Neuronal stem cell (in vitro differentiated cells): Measurements from ENCODE around the gene PCSK7.
"Not testable (repeated sequence)": the region's sequence is repeated elsewhere in the genome, so short reads cannot be mapped to it uniquely, and the experiment has no call there.

Experiments
- DNase-seq: peaks from one replicate; pipeline ENCODE4 v3.0.0-alpha.2; 2013; ENCODE audit warnings: low spot score
- H2AFZ ChIP-seq: one replicate; pipeline ENCODE4 v1.6.1; 2013; ENCODE audit warnings: mild to moderate bottlenecking, low read length, inconsistent platforms
- H2AK5ac ChIP-seq: 2 replicates; pipeline ENCODE4 v1.6.1; 2013; ENCODE audit warnings: low read depth, mild to moderate bottlenecking, inconsistent platforms, low read length, moderate library complexity, mixed read lengths
- H2BK120ac ChIP-seq: 2 replicates; pipeline ENCODE4 v1.6.1; 2013; ENCODE audit warnings: low read depth, mild to moderate bottlenecking, inconsistent platforms, low read length, moderate library complexity, mixed read lengths
- H2BK12ac ChIP-seq: one replicate; pipeline ENCODE4 v1.6.1; 2013; ENCODE audit warnings: low read length, inconsistent platforms
- H2BK15ac ChIP-seq: 2 replicates; pipeline ENCODE4 v1.6.1; 2013; ENCODE audit warnings: mild to moderate bottlenecking, low read length, inconsistent platforms, mixed read lengths
- H2BK5ac ChIP-seq: one replicate; pipeline ENCODE4 v1.6.1; 2013; ENCODE audit warnings: inconsistent platforms, mild to moderate bottlenecking, low read length, moderate library complexity
- H3K14ac ChIP-seq: one replicate; pipeline ENCODE4 v1.6.1; 2013; ENCODE audit warnings: low read length, inconsistent platforms
- H3K18ac ChIP-seq: 2 replicates; pipeline ENCODE4 v1.6.1; 2013; ENCODE audit warnings: low read length, inconsistent platforms
- H3K23ac ChIP-seq: 2 replicates; pipeline ENCODE4 v1.6.1; 2013; ENCODE audit warnings: low read depth, mild to moderate bottlenecking, mixed read lengths, low read length, inconsistent platforms; ENCODE audit not compliant: poor library complexity
- H3K27ac ChIP-seq: replicated peaks from 3 replicates; pipeline ENCODE4 v1.5.1; 2013; ENCODE audit warnings: low read length, inconsistent platforms
- H3K27me3 ChIP-seq, 3 experiments: 2 replicates each; pipeline ENCODE4 v1.6.1; 2013; ENCODE audit warnings: low read length in 3 of 3, mild to moderate bottlenecking in 2 of 3, inconsistent platforms in 1 of 3, low read depth in 1 of 3, mixed read lengths in 1 of 3, moderate library complexity in 1 of 3; ENCODE audit not compliant: control insufficient read depth in 3 of 3, insufficient read depth in 3 of 3
- H3K36me3 ChIP-seq, 2 donors: replicated peaks in 1 of 2; 2 replicates each; pipeline ENCODE4 v1.6.1; 2013; ENCODE audit warnings: low read length in 2 of 2; ENCODE audit not compliant: control insufficient read depth in 2 of 2, insufficient read depth in 2 of 2
- H3K4ac ChIP-seq: 2 replicates; pipeline ENCODE4 v1.6.1; 2013; ENCODE audit warnings: inconsistent platforms, mild to moderate bottlenecking, low read length, moderate library complexity
- H3K4me1 ChIP-seq, 2 donors: 1 replicate in 1 of 2; 2 replicates in 1 of 2; pipeline ENCODE4 v1.6.1; 2013; ENCODE audit warnings: low read length in 2 of 2, low read depth in 1 of 2; ENCODE audit not compliant: control insufficient read depth in 2 of 2, insufficient read depth in 1 of 2
- H3K4me2 ChIP-seq: one replicate; pipeline ENCODE4 v1.6.1; 2013; ENCODE audit warnings: mild to moderate bottlenecking, low read length, inconsistent platforms; ENCODE audit not compliant: insufficient read depth, poor library complexity, severe bottlenecking
- H3K4me3 ChIP-seq, 2 donors: 2 replicates each; pipeline ENCODE4 v1.5.1; 2013; ENCODE audit warnings: low read length in 2 of 2, mild to moderate bottlenecking in 2 of 2, inconsistent platforms in 1 of 2, moderate library complexity in 1 of 2
- H3K79me1 ChIP-seq: one replicate; pipeline ENCODE4 v1.6.1; 2013; ENCODE audit warnings: low read depth, mild to moderate bottlenecking, inconsistent platforms, low read length, moderate library complexity
- H3K9ac ChIP-seq: one replicate; pipeline ENCODE4 v1.6.1; 2013; ENCODE audit warnings: mild to moderate bottlenecking, low read depth, low read length, inconsistent platforms; ENCODE audit not compliant: poor library complexity
- H3K9me3 ChIP-seq, 2 donors: replicated peaks in 1 of 2; 2 replicates each; pipeline versions ENCODE3 to v1.6.1; 2013; ENCODE audit warnings: low read length in 2 of 2, mild to moderate bottlenecking in 2 of 2, inconsistent platforms in 1 of 2, low read depth in 1 of 2, mixed read lengths in 1 of 2, moderate library complexity in 1 of 2; ENCODE audit not compliant: control insufficient read depth in 2 of 2, insufficient read depth in 1 of 2
- H4K8ac ChIP-seq: one replicate; pipeline ENCODE4 v1.6.1; 2013; ENCODE audit warnings: low read depth, mild to moderate bottlenecking, inconsistent platforms, low read length, moderate library complexity
- H4K91ac ChIP-seq: one replicate; pipeline ENCODE4 v1.6.1; 2013; ENCODE audit warnings: low read length, low read depth, mild to moderate bottlenecking, inconsistent platforms; ENCODE audit not compliant: poor library complexity
- WGBS, 2 donors: extraction: QIAGEN DNeasy Blood & Tissue Kit; methylation state at CpG; one replicate each; pipeline ENCODE4 v1.1.7; 2013; ENCODE audit warnings: missing lambda C conversion rate in 2 of 2, mixed read lengths in 1 of 2; ENCODE audit not compliant: insufficient read length in 2 of 2, insufficient replicate concordance in 1 of 2; ENCODE audit errors: extremely low coverage in 2 of 2; 5-methylcytosine and 5-hydroxymethylcytosine counted together

The PCSK7 gene

DNA sequence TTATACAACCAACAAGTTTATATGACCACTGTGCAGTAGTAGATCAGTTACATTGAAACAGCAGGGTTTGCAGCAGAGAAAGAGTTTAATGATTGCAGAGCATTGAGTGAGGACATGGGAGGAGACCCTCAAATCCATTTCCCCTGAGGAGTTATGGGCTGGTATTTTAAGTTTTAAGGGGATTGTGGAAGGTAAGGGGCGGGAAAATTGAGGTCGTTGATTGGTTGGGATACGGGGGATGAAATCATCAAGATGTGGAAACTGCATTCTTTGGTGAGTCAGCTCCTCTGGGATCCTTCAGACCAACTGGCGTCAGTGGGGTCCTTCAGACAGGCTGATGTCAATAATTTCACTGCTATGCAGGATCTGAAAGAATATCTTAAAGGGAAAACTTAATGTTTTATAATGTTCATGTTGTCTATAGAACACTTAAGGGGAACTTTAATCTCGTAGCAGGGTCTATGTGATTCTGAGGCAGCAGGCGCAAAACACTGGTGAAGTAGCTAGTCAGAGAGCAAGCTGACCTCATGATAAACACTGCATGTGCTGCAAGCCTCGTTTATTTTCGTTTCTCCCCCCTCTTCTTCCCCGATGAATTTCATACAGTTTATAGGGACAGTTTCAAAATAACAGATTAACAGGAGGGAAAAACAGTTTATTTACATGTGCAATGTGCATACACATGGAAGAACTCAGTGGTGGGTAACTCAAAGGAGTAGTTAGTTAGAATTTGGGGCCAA, 41.8 kb upstream of the PCSK7 start:
- H3K36me3 ChIP-seq, result peaks cover 2 to 60% of the 10 kb centered on the region in 2 donors
- no peaks in the 10 kb centered on the region for H3K4me1 ChIP-seq
- no peak overlapping the region for H3K4me2 ChIP-seq
- DNase-seq, result no peak
- WGBS, 2 donors, result 100% methylated on average over 3 of the region's 9 CpGs; no CpG with 5 or more reads in 1 of the 2 donors
- no peak overlapping the region for H3K14ac ChIP-seq
- H3K9ac ChIP-seq, result no peak overlapping the region
- no peak overlapping the region for H2BK12ac ChIP-seq
- H4K91ac ChIP-seq, result no peak overlapping the region
- no peak overlapping the region for H3K4ac ChIP-seq
- no peak overlapping the region for H3K4me3 ChIP-seq
- H2AFZ ChIP-seq, result no peak overlapping the region
- no peak overlapping the region for H4K8ac ChIP-seq
- H3K27ac ChIP-seq, result no peak overlapping the region
- no peak overlapping the region for H2BK15ac ChIP-seq
- H3K27me3 ChIP-seq, result no peaks in the 10 kb centered on the region
- no peak overlapping the region for H2BK120ac ChIP-seq
- no peak overlapping the region for H3K18ac ChIP-seq
- peaks cover 0 to 6% of the 10 kb centered on the region in 2 donors for H3K9me3 ChIP-seq
- no peak overlapping the region for H3K23ac ChIP-seq
- H2AK5ac ChIP-seq, result no peak overlapping the region
- H3K79me1 ChIP-seq, result no peaks in the 10 kb centered on the region
- no peak overlapping the region for H2BK5ac ChIP-seq

DNA sequence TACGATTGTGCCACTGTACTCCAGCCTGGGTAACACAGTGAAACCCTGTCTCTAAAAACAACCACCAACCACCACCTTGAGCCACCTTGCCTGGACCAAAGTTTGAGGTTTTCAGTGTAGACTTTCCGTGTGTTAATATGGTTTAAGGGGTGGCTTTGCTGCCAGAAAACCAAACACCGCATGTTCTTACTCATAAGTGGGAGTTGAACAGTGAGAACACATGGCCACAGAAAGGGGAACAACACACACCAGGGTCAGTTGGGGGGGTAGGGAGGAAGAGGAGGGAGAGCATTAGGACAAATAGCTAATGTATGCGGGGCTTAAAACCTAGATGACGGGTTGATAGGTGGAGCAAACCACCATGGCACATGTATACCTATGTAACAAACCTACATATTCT, 40.3 kb upstream of the PCSK7 start:
- H3K18ac ChIP-seq, H3K23ac ChIP-seq, H3K9me3 ChIP-seq, H2BK120ac ChIP-seq, H2AK5ac ChIP-seq, H3K9ac ChIP-seq, H2AFZ ChIP-seq, H3K4me1 ChIP-seq, H3K79me1 ChIP-seq, H3K4ac ChIP-seq, H4K91ac ChIP-seq, H2BK12ac ChIP-seq, DNase-seq, H3K14ac ChIP-seq, H4K8ac ChIP-seq, H3K4me2 ChIP-seq, H3K27ac ChIP-seq, H2BK15ac ChIP-seq, H3K4me3 ChIP-seq, H2BK5ac ChIP-seq, H3K27me3 ChIP-seq: not testable (repeated sequence)
- H3K36me3 ChIP-seq, result peaks cover 2 to 61% of the 10 kb centered on the region in 2 donors
- WGBS, 2 donors, result no CpG with 5 or more reads among the region's 5 CpGs

DNA sequence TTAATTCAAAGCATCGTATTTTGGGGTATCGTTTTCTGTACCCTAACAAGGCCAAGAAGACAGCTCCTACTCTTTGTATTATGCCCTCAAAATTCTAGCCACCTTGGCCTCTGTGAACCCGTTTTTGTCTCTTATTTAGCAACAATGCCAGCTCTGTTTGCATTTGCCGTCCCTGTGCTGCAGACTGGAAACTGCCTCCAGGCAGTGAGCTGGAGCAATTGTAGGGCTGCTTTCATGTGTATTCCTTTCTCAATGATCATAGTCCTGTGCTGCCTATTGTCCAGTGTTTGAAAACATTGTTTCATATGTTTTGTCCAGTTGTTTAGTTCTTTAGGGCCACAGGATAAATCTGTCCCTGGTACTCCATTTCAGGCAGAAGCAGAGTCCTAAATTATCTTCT, 39.3 kb upstream of the PCSK7 start:
- H4K91ac ChIP-seq, result no peak overlapping the region
- H2BK120ac ChIP-seq, result no peak overlapping the region
- H3K79me1 ChIP-seq, result no peaks in the 10 kb centered on the region
- H2BK15ac ChIP-seq, result no peak overlapping the region
- H3K4me1 ChIP-seq, result no peaks in the 10 kb centered on the region
- no peak overlapping the region for H3K9ac ChIP-seq
- H3K4ac ChIP-seq, result no peak overlapping the region
- H3K4me2 ChIP-seq, result no peak overlapping the region
- no peak overlapping the region for H3K27ac ChIP-seq
- H3K14ac ChIP-seq, result no peak overlapping the region
- no peak overlapping the region for H2AFZ ChIP-seq
- no peak overlapping the region for H2BK12ac ChIP-seq
- peaks cover 2 to 61% of the 10 kb centered on the region in 2 donors for H3K36me3 ChIP-seq
- no peak overlapping the region for H4K8ac ChIP-seq
- H3K18ac ChIP-seq, result no peak overlapping the region
- WGBS, 2 donors, result no CpG with 5 or more reads among the region's 4 CpGs
- no peak overlapping the region for H2AK5ac ChIP-seq
- peaks cover 0 to 6% of the 10 kb centered on the region in 2 donors for H3K9me3 ChIP-seq
- no peak overlapping the region for H3K4me3 ChIP-seq
- no peak overlapping the region for H2BK5ac ChIP-seq
- no peak for DNase-seq
- no peak overlapping the region for H3K23ac ChIP-seq
- H3K27me3 ChIP-seq, result no peaks in the 10 kb centered on the region

DNA sequence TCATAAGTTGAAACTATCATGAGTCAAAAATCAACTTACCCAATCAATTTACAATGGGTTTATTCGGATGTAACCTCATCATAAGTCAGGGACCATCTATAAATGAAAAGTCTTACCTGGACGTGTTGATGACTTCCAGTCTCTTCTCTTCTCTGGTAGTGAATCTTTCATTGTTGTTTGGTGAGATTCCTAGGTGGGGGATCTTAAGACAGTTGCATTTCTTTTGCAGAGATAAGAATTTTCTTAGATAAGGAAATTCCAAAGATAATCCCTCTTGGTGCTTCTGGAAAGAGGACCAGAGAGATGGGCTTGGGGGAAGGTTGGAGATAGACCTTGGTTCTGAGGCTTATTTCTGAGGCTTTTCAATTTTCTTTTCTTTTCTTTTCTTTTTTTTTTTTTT, 38.0 kb upstream of the PCSK7 start:
- no peak overlapping the region for H2AK5ac ChIP-seq
- H2AFZ ChIP-seq, result no peak overlapping the region
- no peak overlapping the region for H2BK120ac ChIP-seq
- H3K23ac ChIP-seq, result no peak overlapping the region
- no CpG with 5 or more reads among the region's 2 CpGs for WGBS, 2 donors
- peaks cover 0 to 6% of the 10 kb centered on the region in 2 donors for H3K9me3 ChIP-seq
- no peak overlapping the region for H2BK12ac ChIP-seq
- H3K14ac ChIP-seq, result no peak overlapping the region
- H2BK15ac ChIP-seq, result no peak overlapping the region
- no peak overlapping the region for H3K27ac ChIP-seq
- H3K4me3 ChIP-seq, result no peak overlapping the region
- H3K79me1 ChIP-seq, result no peaks in the 10 kb centered on the region
- no peak overlapping the region for H3K9ac ChIP-seq
- H4K91ac ChIP-seq, result no peak overlapping the region
- no peak overlapping the region for H3K4me2 ChIP-seq
- H3K18ac ChIP-seq, result no peak overlapping the region
- H4K8ac ChIP-seq, result no peak overlapping the region
- no peak overlapping the region for H3K4ac ChIP-seq
- peaks cover 2 to 59% of the 10 kb centered on the region in 2 donors for H3K36me3 ChIP-seq
- H3K4me1 ChIP-seq, result no peaks in the 10 kb centered on the region
- no peak overlapping the region for H2BK5ac ChIP-seq
- DNase-seq, result no peak
- H3K27me3 ChIP-seq, result no peaks in the 10 kb centered on the region
